Endothelial cell of umbilical vein (primary cell): ENCODE measurements around the gene TXNRD1. TPM values are rescaled to one million over a fixed set of nuclear protein-coding genes. Genes with fewer than 3 reads are reported as not detected.

ENCODE experiments used
- BruUV-seq: library from RNA; stranded (reverse); fragments of 400-500 nt; replicated peaks from 2 replicates; lab custom pipeline; 2021; lab: Mats Ljungman, UMichigan
- CTCF ChIA-PET: fragments of 300-600, 350-600 bp; sonication (Branson Sonifier 250); formaldehyde crosslinking; loops from one replicate; lab custom pipeline; 2021; ENCODE audit warnings: antibody characterized with exemption, inconsistent platforms; lab: Charles Lee
- POLR2A ChIA-PET: fragments of 300-600, 350-600 bp; sonication (Branson Sonifier 250); formaldehyde crosslinking; loops from one replicate; lab custom pipeline; 2021; ENCODE audit warnings: antibody characterized with exemption, inconsistent platforms; lab: Charles Lee
- DNase-seq: peaks from one replicate; pipeline ENCODE4 v3.0.0-alpha.2; 2011; ENCODE audit warnings: low read depth, low spot score
- FAIRE-seq: peaks from 2 replicates; lab custom pipeline; 2011; peaks lifted over from hg19 to GRCh38; lab: Jason Lieb, UNC
- H2AFZ ChIP-seq: 2 replicates; pipeline ENCODE4 v1.6.0; 2012; ENCODE audit warnings: low read depth, low read length, control low read depth, inconsistent platforms
- H3K27ac ChIP-seq: 2 replicates; pipeline ENCODE4 v1.5.1; 2011; ENCODE audit warnings: low read depth, mild to moderate bottlenecking, control low read depth, low read length, moderate library complexity; ENCODE audit not compliant: insufficient read depth
- H3K27me3 ChIP-seq, 2 experiments: 2 replicates each; pipeline versions ENCODE4 v1.6.0 to v1.6.1; 2011; ENCODE audit warnings: low read length in 2 of 2, mixed read lengths in 1 of 2; ENCODE audit not compliant: control insufficient read depth in 2 of 2, insufficient read depth in 2 of 2
- H3K36me3 ChIP-seq, 2 experiments: 2 replicates in 1 of 2; 3 replicates in 1 of 2; pipeline ENCODE4 v1.5.1; 2011; ENCODE audit warnings: low read length in 2 of 2, mild to moderate bottlenecking in 1 of 2, moderate library complexity in 1 of 2; ENCODE audit not compliant: control insufficient read depth in 2 of 2, insufficient read depth in 2 of 2; ENCODE audit errors: extremely low read depth in 1 of 2
- H3K4me1 ChIP-seq: 3 replicates; pipeline ENCODE4 v1.5.1; 2011; ENCODE audit warnings: mild to moderate bottlenecking, low read length; ENCODE audit not compliant: control insufficient read depth, insufficient read depth; ENCODE audit errors: extremely low read depth
- H3K4me2 ChIP-seq: 2 replicates; pipeline ENCODE4 v1.6.1; 2011; ENCODE audit warnings: low read length, control low read depth, mixed read lengths; ENCODE audit not compliant: insufficient read depth
- H3K4me3 ChIP-seq, 3 experiments: fragments of 200-600 bp in 1 of 3; sonication (generic), shearing (Covaris generic) in 1 of 3; replicated peaks in 1 of 3; 2 replicates each; pipeline ENCODE4 v1.5.1; 2011 to 2016; ENCODE audit warnings: control low read depth in 3 of 3, low read length in 3 of 3, mild to moderate bottlenecking in 2 of 3, inconsistent platforms in 1 of 3, low read depth in 1 of 3, moderate library complexity in 1 of 3; ENCODE audit not compliant: insufficient read depth in 1 of 3
- H3K79me2 ChIP-seq: 2 replicates; pipeline ENCODE4 v1.6.0; 2012; ENCODE audit warnings: low read length, inconsistent platforms; ENCODE audit not compliant: control insufficient read depth, insufficient read depth
- H3K9ac ChIP-seq: replicated peaks from 2 replicates; pipeline ENCODE3; 2011; ENCODE audit warnings: low read length, control low read depth; ENCODE audit not compliant: insufficient read depth; ENCODE audit errors: extremely low read depth
- H3K9me1 ChIP-seq: replicated peaks from 3 replicates; pipeline ENCODE4 v1.6.0; 2011; ENCODE audit warnings: mild to moderate bottlenecking, low read length; ENCODE audit not compliant: control insufficient read depth, insufficient read depth; ENCODE audit errors: extremely low read depth
- H3K9me3 ChIP-seq: replicated peaks from 2 replicates; pipeline ENCODE4 v1.5.1; 2012; ENCODE audit warnings: low read length, inconsistent platforms; ENCODE audit not compliant: control insufficient read depth, insufficient read depth
- H4K20me1 ChIP-seq: replicated peaks from 2 replicates; pipeline ENCODE3; 2011; ENCODE audit warnings: mild to moderate bottlenecking, low read length; ENCODE audit not compliant: control insufficient read depth, insufficient read depth; ENCODE audit errors: extremely low read depth
- EZH2 ChIP-seq: IDR thresholded peaks from 2 replicates; pipeline ENCODE4 v1.6.1; 2012; ENCODE audit warnings: borderline replicate concordance, low read depth, mild to moderate bottlenecking, moderate library complexity, low read length, inconsistent platforms; ENCODE audit not compliant: severe bottlenecking
- FOS ChIP-seq: IDR thresholded peaks from 2 replicates; pipeline ENCODE4 v1.6.1; 2011; ENCODE audit warnings: mild to moderate bottlenecking, low read length, moderate library complexity, borderline replicate concordance; ENCODE audit not compliant: insufficient read depth
- POLR2A ChIP-seq: IDR thresholded peaks from 2 replicates; pipeline ENCODE4 v1.6.1; 2012; ENCODE audit warnings: low read depth, mild to moderate bottlenecking, control low read depth, low read length
- POLR2AphosphoS5 ChIP-seq: IDR thresholded peaks from 2 replicates; pipeline ENCODE4 v1.6.1; 2012; ENCODE audit warnings: low read depth, mild to moderate bottlenecking, control low read depth, low read length, moderate library complexity; ENCODE audit not compliant: insufficient read depth
- dilution Hi-C: fragments of 300-500 bp; cut with MboI; formaldehyde crosslinking; loops from one replicate; pipeline ENCODE4 v1.15.0; 2019; ENCODE audit warnings: low sequenced_read_pairs; ENCODE audit not compliant: extremely low pct_ligation_motif_present
- intact Hi-C: fragments of 100-400 bp; cut with micrococcal nuclease; formaldehyde crosslinking; loops from one replicate; pipeline ENCODE4 v1.10.0; 2022
- polyA plus RNA-seq, 4 experiments: library from polyadenylated mRNA; depleted of rRNA in 3 of 4; stranded (reverse) in 3 of 4; unstranded in 1 of 4; fragments of >200 nt; gene quantifications; 2 replicates each; pipeline versions ENCODE4 v1.2.1 to v1.2.3, GENCODE V29; 2011 to 2012; ENCODE audit warnings: missing spikeins in 1 of 4
- total RNA-seq: library from RNA; stranded (reverse); gene quantifications from 2 replicates; pipeline ENCODE4 v1.2.3, GENCODE V29; 2021
- TF ChIP-seq, protein P1 (sequence below), 2 donors: IDR thresholded peaks; 1 replicate in 1 of 2; 2 replicates in 1 of 2; pipeline ENCODE4 v1.5.1; 2011; ENCODE audit warnings: low read length in 2 of 2, mild to moderate bottlenecking in 2 of 2, moderate library complexity in 2 of 2, control low read depth in 1 of 2, inconsistent platforms in 1 of 2, low read depth in 1 of 2; ENCODE audit not compliant: insufficient read depth in 1 of 2; ENCODE audit errors: extremely low read depth in 1 of 2
- TF ChIP-seq, protein P2 (sequence below): IDR thresholded peaks from 2 replicates; pipeline ENCODE4 v1.6.1; 2011; ENCODE audit not compliant: insufficient read depth, insufficient read length

Gene TXNRD1
- total and polyA plus RNA-seq, 2 donors (not counting 3 experiments of a cell fraction or from before 2014, with no cell fraction given), result 309 to 566 TPM

DNA sequence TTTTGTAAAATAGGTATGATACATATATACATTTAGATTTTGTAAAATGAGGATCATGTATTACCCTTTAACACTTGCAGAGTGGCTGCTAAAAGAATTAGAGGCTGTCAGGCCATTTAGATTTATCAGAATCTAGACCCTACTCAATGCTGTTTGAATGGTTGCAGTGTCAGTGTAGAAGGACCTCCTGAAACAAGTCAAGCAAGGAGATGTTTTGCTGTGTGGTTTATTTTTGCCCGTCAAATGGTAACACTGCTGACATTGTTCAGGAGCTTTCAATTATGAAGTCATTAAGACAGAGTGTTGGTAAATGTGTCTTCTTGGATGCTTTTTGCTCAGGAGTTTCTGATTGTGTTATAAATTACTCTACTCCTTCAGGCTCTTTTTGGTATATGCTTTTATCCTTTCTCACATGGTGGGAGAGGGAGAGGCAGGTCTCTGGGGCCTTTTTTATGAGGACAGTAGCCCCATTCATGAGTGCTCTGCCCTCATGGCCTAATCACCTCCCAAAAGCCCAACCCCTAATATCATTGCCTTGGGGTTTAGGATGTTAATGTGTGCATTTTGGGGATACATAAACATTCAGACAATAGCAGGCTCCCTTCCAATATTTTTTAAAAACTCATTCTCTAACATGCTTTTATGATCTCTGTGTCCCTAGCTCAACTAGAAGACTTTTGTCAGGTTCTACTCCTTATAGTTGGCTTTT lies 104.5 kb downstream of the TXNRD1 start:
- no peak for TF ChIP-seq POLR2A
- TF ChIP-seq, protein P1, sequence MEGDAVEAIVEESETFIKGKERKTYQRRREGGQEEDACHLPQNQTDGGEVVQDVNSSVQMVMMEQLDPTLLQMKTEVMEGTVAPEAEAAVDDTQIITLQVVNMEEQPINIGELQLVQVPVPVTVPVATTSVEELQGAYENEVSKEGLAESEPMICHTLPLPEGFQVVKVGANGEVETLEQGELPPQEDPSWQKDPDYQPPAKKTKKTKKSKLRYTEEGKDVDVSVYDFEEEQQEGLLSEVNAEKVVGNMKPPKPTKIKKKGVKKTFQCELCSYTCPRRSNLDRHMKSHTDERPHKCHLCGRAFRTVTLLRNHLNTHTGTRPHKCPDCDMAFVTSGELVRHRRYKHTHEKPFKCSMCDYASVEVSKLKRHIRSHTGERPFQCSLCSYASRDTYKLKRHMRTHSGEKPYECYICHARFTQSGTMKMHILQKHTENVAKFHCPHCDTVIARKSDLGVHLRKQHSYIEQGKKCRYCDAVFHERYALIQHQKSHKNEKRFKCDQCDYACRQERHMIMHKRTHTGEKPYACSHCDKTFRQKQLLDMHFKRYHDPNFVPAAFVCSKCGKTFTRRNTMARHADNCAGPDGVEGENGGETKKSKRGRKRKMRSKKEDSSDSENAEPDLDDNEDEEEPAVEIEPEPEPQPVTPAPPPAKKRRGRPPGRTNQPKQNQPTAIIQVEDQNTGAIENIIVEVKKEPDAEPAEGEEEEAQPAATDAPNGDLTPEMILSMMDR (IDR thresholded peaks at IDR 0.05; ENCODE audit: extremely low read depth in 1 of 2, insufficient read depth in 1 of 2, low read depth in 1 of 2, low read length in 2 of 2), result no peak
- TF ChIP-seq POLR2AphosphoS5, result peak; percentile 3
- TF ChIP-seq FOS, result no peak
- TF ChIP-seq, protein P2, sequence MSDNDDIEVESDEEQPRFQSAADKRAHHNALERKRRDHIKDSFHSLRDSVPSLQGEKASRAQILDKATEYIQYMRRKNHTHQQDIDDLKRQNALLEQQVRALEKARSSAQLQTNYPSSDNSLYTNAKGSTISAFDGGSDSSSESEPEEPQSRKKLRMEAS, result no peak
- no peak for TF ChIP-seq EZH2
- Histone ChIP-seq H4K20me1 (peaks cover 3% of the 10 kb centered on the region), H3K36me3 (peaks cover 14 to 60% of the 10 kb centered on the region in 2 experiments), H3K79me2 (peaks cover 80% of the 10 kb centered on the region), H3K27me3 (no peaks in the 10 kb centered on the region), H2AFZ (no peak overlapping the region), H3K4me1 (no peaks in the 10 kb centered on the region), H3K9me3 (no peaks in the 10 kb centered on the region), H3K4me3 (no peak overlapping the region), H3K9ac (no peak overlapping the region), H3K27ac (no peak overlapping the region), H3K4me2 (no peak overlapping the region), H3K9me1 (no peaks in the 10 kb centered on the region)
- ChIA-PET CTCF (no interaction called here), POLR2A (interaction anchor here (0.7 to 1.0 kb wide), 2 partner anchors 31 to 106 kb away, joined by 4 read pairs; no protein-coding TSS in a partner anchor)
- dilution Hi-C loops, result no loop called here
- BruUV-seq, result no TSS peak
- DNase-seq (no peak), FAIRE-seq (no peak)
- intact Hi-C loops, result no loop called here
